ENCODE measurements around the gene PDE6H. TPM values are rescaled to one million over a fixed set of nuclear protein-coding genes. Genes with fewer than 3 reads are reported as not detected.

PDE6H gene
- total and polyA plus RNA-seq, 2 of the 8 experiments (the other 6 are each of a cell fraction or from before 2014, with no cell fraction given) = not detected

GRCh38 chr12:14962797-14963196 is 10.0 kb upstream of the PDE6H start (continued):
- TF ChIP-seq CHD7 (IDR thresholded peaks at IDR 0.05; ENCODE audit: insufficient replicate concordance, low read length) (no peak), RFX5 (IDR thresholded peaks at IDR 0.05; ENCODE audit: borderline replicate concordance, low read depth, low read length) (no peak), CEBPB (IDR thresholded peaks at IDR 0.05; ENCODE audit: low read depth, low read length) (no peak), SIRT6 (IDR thresholded peaks at IDR 0.05; ENCODE audit: low read length) (no peak), EZH2 (IDR thresholded peaks at IDR 0.05; ENCODE audit: low read depth, low read length, severe bottlenecking) (no peak), SP1 (IDR thresholded peaks at IDR 0.05; ENCODE audit: low read depth, low read length) (no peak), CBX5 (IDR thresholded peaks at IDR 0.05; ENCODE audit: low read depth, low read length) (no peak), CHD2 (IDR thresholded peaks at IDR 0.05; ENCODE audit: low read length) (no peak), RNF2 (IDR thresholded peaks at IDR 0.05; ENCODE audit: borderline replicate concordance, low read depth, low read length, missing control alignments, poor library complexity, severe bottlenecking) (no peak), POLR2A (IDR thresholded peaks at IDR 0.05; ENCODE audit: control extremely low read depth in 1 of 2, low read depth in 2 of 2, low read length in 2 of 2) (no peak), HDAC2 (IDR thresholded peaks at IDR 0.05; ENCODE audit: borderline replicate concordance in 1 of 2, low read depth in 2 of 2, low read length in 2 of 2) (no peak), FOSL1 (IDR thresholded peaks at IDR 0.05; ENCODE audit: insufficient read depth, low read depth, low read length) (no peak)

Measured in H1 (cell line).